Hepatocyte (in vitro differentiated cells): ENCODE results near the gene MON1A. TPM values are rescaled to one million over a fixed set of nuclear protein-coding genes. Genes with fewer than 3 reads are reported as not detected.

ENCODE experiments used
- DNase-seq: peaks from one replicate; pipeline ENCODE4 v3.0.0-alpha.2; 2016; ENCODE audit warnings: low spot score
- H2AFZ ChIP-seq: fragments of 200-600 bp; sonication (generic); 2 replicates; pipeline ENCODE4 v1.6.0; 2016; ENCODE audit warnings: antibody characterized with exemption, mild to moderate bottlenecking
- H3K27ac ChIP-seq: fragments of 200-600 bp; sonication (generic); 2 replicates; pipeline ENCODE4 v1.5.1; 2016; ENCODE audit warnings: mild to moderate bottlenecking
- H3K27me3 ChIP-seq: fragments of 200-600 bp; sonication (generic); 2 replicates; pipeline ENCODE4 v1.6.1; 2016
- H3K36me3 ChIP-seq: fragments of 200-600 bp; sonication (generic); replicated peaks from 2 replicates; pipeline ENCODE4 v1.5.1; 2016; ENCODE audit warnings: low read depth; ENCODE audit not compliant: insufficient read depth
- H3K4me1 ChIP-seq: fragments of 200-600 bp; sonication (generic); 2 replicates; pipeline ENCODE4 v1.5.1; 2016; ENCODE audit warnings: mild to moderate bottlenecking, moderate library complexity; ENCODE audit not compliant: insufficient read depth
- H3K4me2 ChIP-seq: fragments of 200-600 bp; sonication (generic); 2 replicates; pipeline ENCODE4 v1.6.0; 2016
- H3K4me3 ChIP-seq: fragments of 200-600 bp; sonication (generic); 2 replicates; pipeline ENCODE4 v1.5.1; 2016; ENCODE audit warnings: mild to moderate bottlenecking
- H3K79me2 ChIP-seq: fragments of 200-600 bp; sonication (generic); 2 replicates; pipeline ENCODE4 v1.6.0; 2017; ENCODE audit warnings: mild to moderate bottlenecking
- H3K9me2 ChIP-seq: fragments of 200-600 bp; sonication (generic); replicated peaks from 2 replicates; pipeline ENCODE4 v1.6.0; 2017; ENCODE audit warnings: mild to moderate bottlenecking; ENCODE audit not compliant: insufficient read depth
- H3K9me3 ChIP-seq: fragments of 200-600 bp; sonication (generic); 2 replicates; pipeline ENCODE4 v1.5.1; 2016; ENCODE audit warnings: low read depth, mild to moderate bottlenecking
- H4K20me1 ChIP-seq: fragments of 200-600 bp; sonication (generic); 2 replicates; pipeline ENCODE4 v1.6.0; 2016; ENCODE audit warnings: mild to moderate bottlenecking; ENCODE audit not compliant: insufficient read depth, poor library complexity, severe bottlenecking
- EZH2 ChIP-seq: fragments of 200-600 bp; sonication (generic); IDR thresholded peaks from 2 replicates; pipeline ENCODE4 v1.6.1; 2016; ENCODE audit warnings: antibody characterized with exemption, mild to moderate bottlenecking, borderline replicate concordance
- EZH2phosphoT487 ChIP-seq: fragments of 200-600 bp; sonication (generic); IDR thresholded peaks from one replicate; pipeline ENCODE4 v1.6.1; 2018; ENCODE audit warnings: antibody characterized with exemption, mild to moderate bottlenecking, low read depth, moderate library complexity; ENCODE audit not compliant: unreplicated experiment, severe bottlenecking
- WGBS: methylation state at CpG from one replicate; pipeline ENCODE4 v1.1.6; 2016; ENCODE audit warnings: low lambda C conversion rate; ENCODE audit errors: missing lambda C conversion rate; 5-methylcytosine and 5-hydroxymethylcytosine counted together
- polyA plus RNA-seq: library from polyadenylated mRNA; unstranded; fragments of >200 nt; fragmentation: Nextera tagmentation; extraction: Ambion mirVana; gene quantifications from 2 replicates; pipeline ENCODE4 v1.2.1, GENCODE V29; 2016
- total RNA-seq: library from RNA; depleted of rRNA; stranded (reverse); fragments of >200 nt; gene quantifications from 2 replicates; pipeline ENCODE4 v1.2.3, GENCODE V29; 2014
- TF ChIP-seq, protein P1 (sequence below): fragments of 200-600 bp; sonication (generic); IDR thresholded peaks from 2 replicates; pipeline ENCODE4 v1.5.1; 2016; ENCODE audit warnings: antibody characterized with exemption, mild to moderate bottlenecking; ENCODE audit not compliant: poor library complexity

Gene MON1A
- total and polyA plus RNA-seq, 2 experiments from 2014 or later: 9.5 to 10.7 TPM

DNA sequence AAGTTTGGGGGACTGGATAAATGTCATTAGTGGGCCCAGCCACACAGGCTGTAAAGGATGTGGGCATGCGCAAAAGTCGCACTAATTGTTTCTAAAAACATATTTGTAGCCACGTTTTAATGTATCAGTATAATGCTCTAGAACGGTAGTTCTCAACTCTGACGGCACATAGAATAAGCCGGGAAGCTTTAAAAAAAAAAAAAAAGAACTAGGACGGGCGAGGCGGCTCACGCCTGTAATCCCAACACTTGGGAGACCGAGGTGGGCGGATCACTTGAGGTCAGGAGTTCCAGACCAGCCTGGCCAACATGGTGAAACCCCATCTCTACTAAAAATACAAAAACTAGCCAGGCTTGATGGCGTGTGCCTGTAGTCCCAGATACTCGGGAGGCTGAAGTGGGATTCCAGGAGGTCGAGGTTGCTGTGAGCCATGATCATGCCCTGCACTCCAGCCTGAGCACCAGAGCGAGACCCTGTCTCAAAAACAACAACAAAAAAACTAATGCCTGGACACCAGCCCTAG lies 618 bp upstream of the MON1A start:
- Histone ChIP-seq H3K79me2 (peaks cover 12% of the 10 kb centered on the region), H3K27me3 (no peaks in the 10 kb centered on the region), H3K4me3 (peak overlapping the region; percentile 64), H4K20me1 (no peaks in the 10 kb centered on the region), H2AFZ (peak overlapping the region; percentile 87), H3K4me2 (peak overlapping the region; percentile 69), H3K4me1 (peaks cover 9% of the 10 kb centered on the region), H3K36me3 (no peaks in the 10 kb centered on the region), H3K9me3 (no peaks in the 10 kb centered on the region), H3K27ac (peak overlapping the region; percentile 76), H3K9me2 (no peaks in the 10 kb centered on the region)
- no peak for DNase-seq
- TF ChIP-seq EZH2phosphoT487: no peak
- no peak for TF ChIP-seq EZH2
- TF ChIP-seq, protein P1, sequence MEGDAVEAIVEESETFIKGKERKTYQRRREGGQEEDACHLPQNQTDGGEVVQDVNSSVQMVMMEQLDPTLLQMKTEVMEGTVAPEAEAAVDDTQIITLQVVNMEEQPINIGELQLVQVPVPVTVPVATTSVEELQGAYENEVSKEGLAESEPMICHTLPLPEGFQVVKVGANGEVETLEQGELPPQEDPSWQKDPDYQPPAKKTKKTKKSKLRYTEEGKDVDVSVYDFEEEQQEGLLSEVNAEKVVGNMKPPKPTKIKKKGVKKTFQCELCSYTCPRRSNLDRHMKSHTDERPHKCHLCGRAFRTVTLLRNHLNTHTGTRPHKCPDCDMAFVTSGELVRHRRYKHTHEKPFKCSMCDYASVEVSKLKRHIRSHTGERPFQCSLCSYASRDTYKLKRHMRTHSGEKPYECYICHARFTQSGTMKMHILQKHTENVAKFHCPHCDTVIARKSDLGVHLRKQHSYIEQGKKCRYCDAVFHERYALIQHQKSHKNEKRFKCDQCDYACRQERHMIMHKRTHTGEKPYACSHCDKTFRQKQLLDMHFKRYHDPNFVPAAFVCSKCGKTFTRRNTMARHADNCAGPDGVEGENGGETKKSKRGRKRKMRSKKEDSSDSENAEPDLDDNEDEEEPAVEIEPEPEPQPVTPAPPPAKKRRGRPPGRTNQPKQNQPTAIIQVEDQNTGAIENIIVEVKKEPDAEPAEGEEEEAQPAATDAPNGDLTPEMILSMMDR: no peak
- 64% methylated on average over 16 of the region's 16 CpGs for WGBS

- H3K4me2 ChIP-seq: peak overlapping the region; percentile 69
- no peaks in the 10 kb centered on the region for H3K27me3 ChIP-seq
- no peaks in the 10 kb centered on the region for H3K9me3 ChIP-seq
- no peak overlapping the region for H2AFZ ChIP-seq
- peaks cover 9% of the 10 kb centered on the region for H3K4me1 ChIP-seq
- peak overlapping the region; percentile 76 for H3K27ac ChIP-seq
- no peak overlapping the region for H3K4me3 ChIP-seq
- peaks cover 12% of the 10 kb centered on the region for H3K79me2 ChIP-seq
- no peaks in the 10 kb centered on the region for H3K36me3 ChIP-seq
- 89% methylated on average over 5 of the region's 5 CpGs for WGBS
- DNase-seq: no peak
- TF ChIP-seq EZH2: no peak
- TF ChIP-seq EZH2phosphoT487: no peak
- TF ChIP-seq, protein P1: no peak
- H4K20me1 ChIP-seq: no peaks in the 10 kb centered on the region
- no peaks in the 10 kb centered on the region for H3K9me2 ChIP-seq
Measured at GRCh38 chr3:49928481-49929017, 1.1 kb downstream of the MON1A start.

DNA sequence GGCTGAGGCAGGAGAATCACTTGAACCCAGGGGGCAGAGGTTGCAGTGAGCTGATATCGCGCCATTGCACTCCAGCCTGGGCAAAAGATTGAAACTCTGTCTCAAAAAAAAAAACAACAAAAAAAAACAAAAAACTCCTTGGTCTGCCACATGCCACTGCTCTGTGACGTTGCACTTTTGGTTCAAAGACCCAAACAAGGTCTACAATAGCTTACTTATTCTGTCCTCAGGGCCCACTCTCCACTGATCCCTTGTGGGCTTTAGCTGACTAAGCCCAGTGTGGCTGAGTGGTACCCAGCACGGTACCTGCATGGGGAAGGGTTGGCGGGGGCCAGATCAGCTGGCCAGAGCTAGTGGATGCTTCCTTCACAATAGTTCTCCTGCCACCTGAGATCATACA lies 1.8 kb downstream of the MON1A start:
- no peak overlapping the region for H2AFZ ChIP-seq
- no peak for DNase-seq
- H4K20me1 ChIP-seq: no peaks in the 10 kb centered on the region
- no peaks in the 10 kb centered on the region for H3K9me2 ChIP-seq
- 91% methylated on average over 5 of the region's 5 CpGs for WGBS
- no peak overlapping the region for H3K27ac ChIP-seq
- no peaks in the 10 kb centered on the region for H3K9me3 ChIP-seq
- peaks cover 9% of the 10 kb centered on the region for H3K4me1 ChIP-seq
- no peaks in the 10 kb centered on the region for H3K36me3 ChIP-seq
- peaks cover 12% of the 10 kb centered on the region for H3K79me2 ChIP-seq
- H3K4me3 ChIP-seq: no peak overlapping the region
- peak overlapping the region; percentile 69 for H3K4me2 ChIP-seq
- TF ChIP-seq, protein P1: no peak
- no peak for TF ChIP-seq EZH2
- TF ChIP-seq EZH2phosphoT487: no peak
- H3K27me3 ChIP-seq: no peaks in the 10 kb centered on the region
